GM19467 (cell line): ENCODE results near the gene CFHR5.
"Not testable (repeated sequence)": the region's sequence is repeated elsewhere in the genome, so short reads cannot be mapped to it uniquely, and the experiment has no call there.

Source experiments
- ATAC-seq: cut with Tn5 transposase; IDR thresholded peaks from one replicate; pipeline ENCODE4 v1.9.1; 2021; ENCODE audit warnings: mild to moderate bottlenecking, moderate library complexity; ENCODE audit not compliant: unreplicated experiment

CFHR5 gene

GRCh38 chr1:196977278-196977677 is at the start of gene CFHR5:
TSS of gene CFHR5 (plus strand) at chr1:196977556. CDS start at chr1:196977665, 109 bp downstream.
- no peak for ATAC-seq

GRCh38 chr1:196932853-196933252 is 44.5 kb upstream of the CFHR5 start:
- ATAC-seq: not testable (repeated sequence)

GRCh38 chr1:196933531-196934189 is 43.7 kb upstream of the CFHR5 start:
- ATAC-seq: no peak

GRCh38 chr1:196941474-196941873 is 35.9 kb upstream of the CFHR5 start:
- not testable (repeated sequence) for ATAC-seq

- not testable (repeated sequence) for ATAC-seq
Measured at GRCh38 chr1:196943568-196943967, 33.8 kb upstream of the CFHR5 start, which contains the start of gene CFHR2. TSS of gene CFHR2 (plus strand) at chr1:196943738. CDS start at chr1:196943881, 143 bp downstream.

GRCh38 chr1:196951711-196952394 is 25.5 kb upstream of the CFHR5 start:
- peak; percentile 54 for ATAC-seq

GRCh38 chr1:196954778-196955177 is 22.6 kb upstream of the CFHR5 start:
- ATAC-seq: no peak

- no peak for ATAC-seq
Measured at GRCh38 chr1:196955926-196956325, 21.4 kb upstream of the CFHR5 start.

GRCh38 chr1:196960854-196961253 is 16.5 kb upstream of the CFHR5 start:
- ATAC-seq: no peak

- no peak for ATAC-seq
Measured at GRCh38 chr1:196970182-196970581, 7.2 kb upstream of the CFHR5 start.

GRCh38 chr1:196976278-196976677 is 1.1 kb upstream of the CFHR5 start:
- ATAC-seq: no peak

GRCh38 chr1:196980859-196981258 is 3.5 kb downstream of the CFHR5 start:
- no peak for ATAC-seq

- ATAC-seq: not testable (repeated sequence)
Measured at GRCh38 chr1:196982247-196982646, 4.9 kb downstream of the CFHR5 start.

- not testable (repeated sequence) for ATAC-seq
Measured at GRCh38 chr1:196991919-196992651, 14.7 kb downstream of the CFHR5 start.

- no peak for ATAC-seq
Measured at GRCh38 chr1:196993916-196994315, 16.6 kb downstream of the CFHR5 start.

- no peak for ATAC-seq
Measured at GRCh38 chr1:196997423-196997822, 20.1 kb downstream of the CFHR5 start.

- no peak for ATAC-seq
Measured at GRCh38 chr1:197001828-197002227, 24.5 kb downstream of the CFHR5 start.

- no peak for ATAC-seq
Measured at GRCh38 chr1:197003132-197003531, 25.8 kb downstream of the CFHR5 start.

GRCh38 chr1:197008861-197009260 is 31.5 kb downstream of the CFHR5 start:
- no peak for ATAC-seq

- ATAC-seq: no peak
Measured at GRCh38 chr1:197011614-197012013, 34.3 kb downstream of the CFHR5 start.

GRCh38 chr1:197013234-197013633 is 35.9 kb downstream of the CFHR5 start:
- ATAC-seq: no peak

- ATAC-seq: no peak
Measured at GRCh38 chr1:197016751-197017150, 39.4 kb downstream of the CFHR5 start.
